Keratinocyte (primary cell): ENCODE results near the gene LRBA. TPM values are rescaled to one million over a fixed set of nuclear protein-coding genes. Genes with fewer than 3 reads are reported as not detected.

Experiments
- DNase-seq: peaks from one replicate; pipeline ENCODE4 v3.0.0-alpha.2; 2011; ENCODE audit warnings: low read depth, missing footprints, low spot score
- FAIRE-seq: peaks from 2 replicates; lab custom pipeline; 2011; peaks lifted over from hg19 to GRCh38; lab: Jason Lieb, UNC
- H2AFZ ChIP-seq: 2 replicates; pipeline ENCODE4 v1.6.0; 2012; ENCODE audit warnings: low read length, control low read depth, inconsistent platforms; ENCODE audit not compliant: control insufficient read depth
- H3K27ac ChIP-seq: 2 replicates; pipeline ENCODE4 v1.5.1; 2011; ENCODE audit warnings: low read length; ENCODE audit not compliant: control insufficient read depth, insufficient read depth
- H3K27me3 ChIP-seq: 3 replicates; pipeline ENCODE4 v1.6.0; 2011; ENCODE audit warnings: low read length; ENCODE audit not compliant: control insufficient read depth, insufficient read depth; ENCODE audit errors: extremely low read depth
- H3K36me3 ChIP-seq, 2 experiments: 2 replicates in 1 of 2; 3 replicates in 1 of 2; pipeline ENCODE4 v1.5.1; 2011; ENCODE audit warnings: low read length in 2 of 2, mild to moderate bottlenecking in 1 of 2; ENCODE audit not compliant: control insufficient read depth in 2 of 2, insufficient read depth in 2 of 2; ENCODE audit errors: extremely low read depth in 1 of 2
- H3K4me1 ChIP-seq: 3 replicates; pipeline ENCODE4 v1.5.1; 2011; ENCODE audit warnings: low read length; ENCODE audit not compliant: control insufficient read depth, insufficient read depth; ENCODE audit errors: extremely low read depth
- H3K4me2 ChIP-seq: 3 replicates; pipeline ENCODE4 v1.6.0; 2011; ENCODE audit warnings: low read depth, low read length; ENCODE audit not compliant: control insufficient read depth, insufficient read depth; ENCODE audit errors: extremely low read depth
- H3K4me3 ChIP-seq, 3 experiments: fragments of 200-600 bp in 1 of 3; sonication (generic) in 1 of 3; 2 replicates in 2 of 3; 3 replicates in 1 of 3; pipeline ENCODE4 v1.5.1; 2011 to 2016; ENCODE audit warnings: low read length in 3 of 3, mild to moderate bottlenecking in 3 of 3, control low read depth in 2 of 3, inconsistent platforms in 1 of 3, low read depth in 1 of 3, mixed read lengths in 1 of 3, mixed run types in 1 of 3, moderate library complexity in 1 of 3; ENCODE audit not compliant: control insufficient read depth in 2 of 3, insufficient read depth in 2 of 3; ENCODE audit errors: extremely low read depth in 1 of 3
- H3K79me2 ChIP-seq: 2 replicates; pipeline ENCODE4 v1.6.0; 2012; ENCODE audit warnings: low read length; ENCODE audit not compliant: control insufficient read depth, insufficient read depth
- H3K9ac ChIP-seq: 3 replicates; pipeline ENCODE4 v1.6.0; 2011; ENCODE audit warnings: low read length; ENCODE audit not compliant: control insufficient read depth, insufficient read depth; ENCODE audit errors: extremely low read depth
- H3K9me1 ChIP-seq: 3 replicates; pipeline ENCODE4 v1.6.0; 2011; ENCODE audit warnings: low read length; ENCODE audit not compliant: control insufficient read depth, insufficient read depth; ENCODE audit errors: extremely low read depth
- H3K9me3 ChIP-seq: 2 replicates; pipeline ENCODE4 v1.5.1; 2012; ENCODE audit warnings: low read depth, low read length; ENCODE audit not compliant: control insufficient read depth
- H4K20me1 ChIP-seq: 3 replicates; pipeline ENCODE4 v1.6.0; 2011; ENCODE audit warnings: low read length; ENCODE audit not compliant: control insufficient read depth, insufficient read depth; ENCODE audit errors: extremely low read depth
- CTCF ChIP-seq, 3 experiments: IDR thresholded peaks in 1 of 3; conservative IDR thresholded peaks in 1 of 3; optimal IDR thresholded peaks in 1 of 3; 2 replicates in 2 of 3; 3 replicates in 1 of 3; pipeline versions ENCODE3 to v1.5.1; 2011; ENCODE audit warnings: low read length in 3 of 3, mild to moderate bottlenecking in 3 of 3, moderate library complexity in 2 of 3, control low read depth in 1 of 3, inconsistent platforms in 1 of 3; ENCODE audit not compliant: insufficient read depth in 2 of 3; ENCODE audit errors: extremely low read depth in 1 of 3
- EZH2 ChIP-seq: IDR thresholded peaks from one replicate; pipeline ENCODE4 v1.6.1; 2012; ENCODE audit warnings: inconsistent platforms, mild to moderate bottlenecking, low read length, moderate library complexity
- dilution Hi-C: fragments of 300-500 bp; cut with MboI; formaldehyde crosslinking; loops from one replicate; pipeline ENCODE4 v1.7.0; 2020; ENCODE audit warnings: low sequenced_read_pairs; ENCODE audit not compliant: extremely low pct_ligation_motif_present
- polyA plus RNA-seq, 5 experiments: library from polyadenylated mRNA; depleted of rRNA in 3 of 5; stranded (reverse) in 3 of 5; stranded (forward) in 1 of 5; unstranded in 1 of 5; fragments of >200 nt; gene quantifications; 1 replicate in 1 of 5; 2 replicates in 3 of 5; 3 replicates in 1 of 5; pipeline versions ENCODE4 v1.2.1 to v1.2.3, GENCODE V29; 2011 to 2012; ENCODE audit warnings: missing spikeins in 2 of 5, low read depth in 1 of 5, low replicate concordance in 1 of 5

Gene LRBA
- polyA plus RNA-seq, 1 donor (not counting 4 experiments of a cell fraction or from before 2014, with no cell fraction given), result 35.6 TPM

- no peaks in the 10 kb centered on the region for H3K79me2 ChIP-seq
- FAIRE-seq (no peak), DNase-seq (no peak)
- no peak overlapping the region for H2AFZ ChIP-seq
- H3K9me3 ChIP-seq, result no peaks in the 10 kb centered on the region
- H4K20me1 ChIP-seq, result no peaks in the 10 kb centered on the region
- dilution Hi-C loops, result loop anchor here (25.0 kb wide), 1 partner anchor 208 kb away; no protein-coding TSS in a partner anchor
- H3K9ac ChIP-seq, result no peak overlapping the region
- no peaks in the 10 kb centered on the region for H3K27me3 ChIP-seq
- peaks cover 8% of the 10 kb centered on the region for H3K4me1 ChIP-seq
- no peaks in the 10 kb centered on the region for H3K9me1 ChIP-seq
- no peak overlapping the region for H3K4me2 ChIP-seq
- H3K36me3 ChIP-seq, result no peaks in the 10 kb centered on the region
- no peak overlapping the region for H3K27ac ChIP-seq
- TF ChIP-seq EZH2 (no peak), CTCF (optimal IDR thresholded peaks at IDR 0.05 in 1 of 3, IDR thresholded peaks at IDR 0.05 in 1 of 3, conservative IDR thresholded peaks at IDR 0.05 in 1 of 3; ENCODE audit: extremely low read depth in 1 of 3, insufficient read depth in 2 of 3, low read length in 3 of 3) (no peak)
- no peak overlapping the region for H3K4me3 ChIP-seq
Observed at GRCh38 chr4:150219841-150220240, 795.2 kb downstream of the LRBA start.

- H3K9me3 ChIP-seq, result no peaks in the 10 kb centered on the region
- no peak for FAIRE-seq
Observed at GRCh38 chr4:150218447-150218846, 796.6 kb downstream of the LRBA start.

More at GRCh38 chr4:150218447-150218846, 796.6 kb downstream of the LRBA start:
- Histone ChIP-seq H3K9me1 (no peaks in the 10 kb centered on the region), H3K27me3 (no peaks in the 10 kb centered on the region), H3K36me3 (no peaks in the 10 kb centered on the region), H2AFZ (no peak overlapping the region), H3K27ac (no peak overlapping the region), H3K79me2 (no peaks in the 10 kb centered on the region), H3K9ac (no peak overlapping the region), H3K4me3 (no peak overlapping the region), H3K4me1 (peaks cover 8% of the 10 kb centered on the region), H4K20me1 (no peaks in the 10 kb centered on the region), H3K4me2 (no peak overlapping the region)
- dilution Hi-C loops, result loop anchor here (25.0 kb wide), 1 partner anchor 206 kb away; no protein-coding TSS in a partner anchor
- DNase-seq, result no peak
- no peak for TF ChIP-seq EZH2
- TF ChIP-seq CTCF (optimal IDR thresholded peaks at IDR 0.05 in 1 of 3, IDR thresholded peaks at IDR 0.05 in 1 of 3, conservative IDR thresholded peaks at IDR 0.05 in 1 of 3; ENCODE audit: extremely low read depth in 1 of 3, insufficient read depth in 2 of 3, low read length in 3 of 3), result no peak
